Epithelial cell of alveolus of lung (primary cell): ENCODE measurements around the gene EXOC6B. TPM values are rescaled to one million over a fixed set of nuclear protein-coding genes. Genes with fewer than 3 reads are reported as not detected.

Experiments used
- total RNA-seq: library from RNA; depleted of rRNA; stranded (reverse); fragments of >200 nt; gene quantifications from 2 replicates; pipeline ENCODE4 v1.2.1, GENCODE V29; 2015

EXOC6B gene
- total RNA-seq: 14.3 and 15.1 TPM in 2 replicates

GRCh38 chr2:72825257-72826155 lies at the start of gene EXOC6B:
EXOC6B (minus strand) TSS chr2:72826033.

GRCh38 chr2:72147303-72147971 lies 678.4 kb downstream of the EXOC6B start, which contains the start of gene CYP26B1:
CYP26B1 (minus strand) TSS chr2:72147862; CDS start chr2:72147834, 28 bp downstream.

Other genes starting within 250 kb of the EXOC6B start
- 12.8 and 14.0 TPM in 2 replicates for gene SPR, start 61.4 kb upstream of the EXOC6B start, total RNA-seq
- gene EMX1, start 91.5 kb upstream of the EXOC6B start, total RNA-seq: not detected in 2 replicates
- 10.7 and 16.4 TPM in 2 replicates for gene SFXN5, start 245.7 kb upstream of the EXOC6B start, total RNA-seq